Activated CD8-positive, alpha-beta memory T cell treated with anti-CD3 and anti-CD28 coated beads, Interleukin-2, amount 50 U/mL, for 24 hours (primary cell): Measurements from ENCODE around the gene GLIS1.

ENCODE experiments used
- DNase-seq: peaks from one replicate; pipeline ENCODE4 v3.0.0-alpha.2; 2020; ENCODE audit errors: extremely low read depth

Gene GLIS1

DNA sequence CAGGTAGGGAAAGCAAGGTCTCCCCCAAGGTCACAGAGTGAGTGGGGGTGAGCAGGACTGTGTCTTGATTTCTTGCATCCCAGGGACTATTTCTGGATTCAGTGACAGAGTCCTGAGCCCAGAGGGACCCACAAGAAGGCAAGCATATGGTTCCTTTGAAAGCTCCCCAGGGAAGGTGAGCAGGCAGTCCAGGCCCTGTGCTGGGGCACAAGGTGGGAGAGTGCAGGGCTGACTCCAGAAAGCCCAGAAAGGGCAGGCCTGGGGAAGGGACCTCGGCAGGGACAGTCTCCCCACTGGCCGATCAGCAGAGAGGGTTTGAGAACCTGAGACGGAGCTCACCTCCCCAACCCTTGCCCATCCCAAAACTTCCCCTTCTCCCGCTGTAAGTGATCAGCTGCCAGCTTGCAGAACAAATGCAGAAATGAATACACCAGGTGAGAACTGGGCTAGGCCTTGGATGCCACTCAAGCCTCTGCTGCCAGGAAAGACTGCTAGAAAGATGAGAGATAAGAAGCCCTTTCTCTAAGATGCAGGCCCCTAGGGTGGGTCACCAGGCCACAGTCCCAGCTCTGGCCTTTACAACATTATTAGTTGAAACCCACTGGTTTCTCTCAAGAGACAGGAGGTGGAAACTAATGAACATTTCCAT lies 121.0 kb downstream of the GLIS1 start:
- no peak for DNase-seq

DNA sequence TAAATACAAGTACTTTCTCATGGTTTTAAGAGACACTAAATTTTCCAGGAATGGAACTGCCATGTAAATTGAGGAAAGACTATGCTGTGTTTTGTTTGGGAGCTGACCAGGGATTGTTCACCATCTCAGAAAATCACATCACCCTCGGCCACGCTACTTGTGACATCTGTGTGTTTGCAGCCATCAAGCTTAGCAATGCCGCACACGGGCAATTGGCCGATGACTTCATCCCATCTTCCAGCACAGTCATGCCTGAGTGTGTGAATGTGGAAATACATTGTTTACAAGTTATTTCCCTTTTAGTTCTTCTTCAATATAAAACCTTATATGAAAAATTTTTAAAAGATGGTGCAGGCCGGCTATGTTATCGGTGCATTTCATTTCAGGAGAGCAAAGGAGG lies 121.6 kb downstream of the GLIS1 start:
- DNase-seq, result no peak

DNA sequence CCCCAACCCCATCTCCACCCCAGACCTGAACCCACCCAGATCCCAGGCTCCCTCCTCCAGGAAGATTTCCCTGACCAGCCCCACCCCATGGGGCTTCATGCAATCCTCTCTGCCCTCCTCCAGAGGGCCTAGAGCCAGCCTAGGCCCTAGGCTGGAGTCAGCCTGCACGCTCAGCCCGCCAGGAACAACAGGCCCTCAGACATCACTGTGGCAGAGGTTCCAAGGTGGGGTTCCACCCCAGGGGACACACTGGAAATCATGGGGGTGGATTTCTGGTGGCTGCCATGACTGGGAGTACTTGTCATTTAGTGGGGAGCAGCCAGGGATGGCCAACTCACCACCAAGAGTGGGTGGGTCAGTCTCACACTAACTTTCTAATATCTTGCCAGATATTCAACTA lies 122.0 kb downstream of the GLIS1 start:
- no peak for DNase-seq

DNA sequence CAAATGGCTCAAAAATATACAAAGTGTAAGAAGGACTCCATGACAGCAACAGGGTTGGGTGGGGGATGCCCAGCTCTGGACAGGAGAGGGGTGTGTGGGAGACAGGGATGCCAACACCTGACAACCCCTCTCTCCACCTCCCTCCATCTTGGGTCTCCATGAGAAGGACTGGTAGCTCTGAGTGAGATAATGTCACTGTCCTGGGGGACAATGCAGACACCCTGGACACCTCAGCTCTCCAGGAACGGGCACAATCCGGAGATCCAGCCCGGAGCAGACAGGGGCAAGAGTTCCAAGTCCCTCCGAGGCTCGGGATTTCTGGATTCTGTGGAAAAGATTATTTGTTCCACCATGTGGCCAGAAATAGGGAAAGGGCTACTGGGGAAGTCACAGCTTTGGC lies 122.5 kb downstream of the GLIS1 start:
- DNase-seq, result no peak

DNA sequence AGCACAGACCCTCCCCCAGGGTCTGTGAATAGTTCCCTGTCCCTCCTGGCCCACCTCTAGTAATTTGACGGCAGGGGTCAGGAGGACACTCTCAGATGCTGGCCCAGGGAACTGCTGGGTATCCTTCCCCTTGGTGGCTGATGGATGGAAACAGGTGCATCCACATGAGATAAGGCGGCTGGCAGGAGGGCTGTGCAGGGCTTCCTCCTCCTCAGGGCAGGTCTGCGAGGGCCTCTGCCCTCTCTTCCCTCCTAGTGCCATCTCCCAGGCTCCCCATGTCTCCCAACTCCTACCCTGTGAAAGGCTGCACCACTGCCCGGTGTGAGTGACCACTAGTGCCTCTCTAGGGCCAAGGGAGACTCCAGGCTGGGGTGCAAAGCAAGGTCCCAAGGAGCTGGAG lies 123.9 kb downstream of the GLIS1 start:
- DNase-seq, result no peak

DNA sequence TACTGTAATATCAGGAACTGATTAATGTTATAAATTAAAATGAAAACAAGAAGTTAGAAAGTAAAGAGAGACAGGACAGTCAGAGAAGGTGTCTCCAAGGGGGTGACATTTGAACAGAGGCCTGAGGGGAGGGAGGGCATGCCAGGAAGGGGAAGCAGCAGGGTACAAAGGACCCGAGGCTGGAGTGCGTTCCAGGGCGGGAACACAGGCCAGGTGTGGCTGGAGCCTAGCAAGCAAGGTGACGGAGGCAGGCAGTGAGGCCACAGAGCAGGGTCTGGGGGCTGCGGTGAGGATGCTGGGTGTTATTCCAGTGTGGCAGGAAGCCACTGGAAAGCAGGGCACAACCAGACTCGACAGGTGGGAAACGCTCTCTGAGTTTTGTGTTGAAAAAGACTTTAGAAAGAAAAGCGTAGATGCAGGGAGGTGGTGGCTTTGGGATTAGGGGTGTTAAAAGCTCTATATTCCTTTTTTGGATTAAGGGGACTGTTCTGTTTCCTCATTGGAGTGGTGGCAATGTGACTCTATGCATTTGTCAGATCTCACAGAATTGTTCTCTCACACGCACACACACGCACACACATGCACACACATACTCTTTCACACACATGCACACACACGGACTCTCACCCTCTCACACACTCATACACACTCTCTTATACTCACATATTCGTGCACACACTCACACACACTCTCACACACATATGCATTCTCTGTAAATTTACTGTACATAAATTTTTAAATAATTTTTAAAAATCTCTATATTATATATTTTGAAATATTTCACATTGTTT lies 124.5 kb downstream of the GLIS1 start:
- no peak for DNase-seq

DNA sequence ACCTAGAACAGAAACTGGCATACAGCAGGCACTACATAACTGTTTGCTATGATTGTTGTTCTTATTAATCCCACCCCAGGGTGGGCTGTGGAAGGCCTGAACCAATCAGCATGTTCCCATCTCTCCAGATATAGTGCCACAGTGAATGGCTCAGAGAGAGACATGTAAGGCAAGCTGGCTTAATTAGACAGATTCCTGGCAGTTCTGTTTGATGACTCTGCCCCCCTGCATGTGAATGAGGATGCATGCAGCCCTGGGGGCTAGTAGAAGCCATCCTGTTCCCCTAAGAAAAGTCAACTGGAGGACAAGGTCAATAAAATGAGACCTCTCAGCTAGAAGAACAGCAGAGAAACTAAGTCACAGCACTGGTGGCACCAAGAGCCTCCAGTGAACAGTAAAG lies 130.3 kb downstream of the GLIS1 start:
- DNase-seq, result no peak

DNA sequence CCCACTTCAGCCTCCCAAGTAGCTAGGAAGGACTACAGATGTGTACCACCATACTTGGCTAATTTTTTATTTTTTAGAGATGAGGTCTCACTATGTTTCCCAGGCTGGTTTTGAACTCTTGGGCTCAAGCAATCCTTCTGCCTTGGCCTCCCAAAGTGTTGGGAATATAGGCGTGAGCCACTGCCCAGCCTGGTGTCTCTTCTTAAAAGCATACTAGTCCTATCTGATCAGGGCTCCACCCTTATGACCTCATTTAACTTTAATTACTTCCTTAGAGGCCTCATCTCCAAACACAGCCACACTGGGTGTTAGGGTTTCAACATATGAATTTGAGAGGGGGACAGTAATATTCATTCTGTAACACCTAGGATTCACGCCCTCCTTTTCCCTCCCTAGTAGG lies 130.9 kb downstream of the GLIS1 start:
- DNase-seq, result no peak

DNA sequence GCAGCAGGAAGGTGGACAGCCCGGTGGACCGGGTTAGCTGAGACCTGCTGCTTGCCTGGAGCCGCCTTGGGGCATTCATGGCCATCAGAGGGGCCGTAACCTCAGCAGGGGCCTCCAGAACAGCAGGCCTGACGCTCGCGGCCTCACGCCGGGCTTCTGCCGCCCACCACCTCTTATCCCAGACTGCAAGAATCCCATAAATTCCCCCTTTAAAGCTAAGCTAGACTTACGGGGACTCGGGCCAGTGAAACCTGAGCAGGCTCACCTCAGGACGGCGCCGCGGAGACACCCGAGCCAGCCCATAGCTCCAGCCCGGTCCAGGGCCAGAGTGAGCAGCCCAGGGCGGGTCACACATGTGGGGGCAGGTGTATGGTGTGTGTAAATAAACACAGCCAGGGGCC lies 132.3 kb downstream of the GLIS1 start:
- no peak for DNase-seq

DNA sequence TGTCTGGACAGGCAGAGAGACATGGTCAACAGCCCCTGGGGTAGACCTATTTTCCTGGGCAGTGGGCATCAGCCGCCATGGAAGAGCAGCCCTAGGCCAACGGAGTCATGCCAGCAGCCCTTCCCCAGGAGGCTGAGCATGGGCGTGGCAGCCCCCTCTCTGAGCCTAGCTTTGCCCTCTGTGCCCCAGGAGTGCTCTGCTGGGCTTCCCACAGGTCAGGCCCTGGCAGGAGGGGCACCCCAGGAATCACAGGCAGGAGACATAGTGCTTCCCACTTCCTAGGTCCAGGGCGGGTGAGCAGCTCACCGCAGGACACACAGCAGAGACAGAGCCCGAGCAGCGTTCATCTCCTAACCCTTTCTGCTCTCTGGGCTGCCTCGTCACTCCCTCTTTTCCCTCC lies 132.8 kb downstream of the GLIS1 start:
- DNase-seq, result no peak

DNA sequence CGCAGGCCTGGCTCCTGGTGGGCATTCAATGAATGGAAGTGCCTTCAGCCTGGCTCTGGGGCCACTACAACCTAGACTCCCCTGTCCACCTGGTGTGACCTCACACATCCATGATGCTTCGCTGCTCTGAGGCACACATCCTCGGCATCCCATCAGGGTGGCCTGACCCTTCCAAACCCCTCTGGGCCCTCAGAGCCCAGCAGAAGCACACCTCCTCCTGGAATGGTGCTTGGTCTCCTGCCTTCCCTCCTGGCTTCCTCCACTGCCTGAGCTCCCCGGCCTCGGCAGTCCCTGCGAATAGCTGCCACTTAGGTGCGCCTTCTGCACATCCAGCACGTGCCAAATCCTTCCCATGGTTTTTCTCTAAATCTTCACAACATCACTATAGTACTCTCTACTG lies 133.8 kb downstream of the GLIS1 start:
- no peak for DNase-seq

DNA sequence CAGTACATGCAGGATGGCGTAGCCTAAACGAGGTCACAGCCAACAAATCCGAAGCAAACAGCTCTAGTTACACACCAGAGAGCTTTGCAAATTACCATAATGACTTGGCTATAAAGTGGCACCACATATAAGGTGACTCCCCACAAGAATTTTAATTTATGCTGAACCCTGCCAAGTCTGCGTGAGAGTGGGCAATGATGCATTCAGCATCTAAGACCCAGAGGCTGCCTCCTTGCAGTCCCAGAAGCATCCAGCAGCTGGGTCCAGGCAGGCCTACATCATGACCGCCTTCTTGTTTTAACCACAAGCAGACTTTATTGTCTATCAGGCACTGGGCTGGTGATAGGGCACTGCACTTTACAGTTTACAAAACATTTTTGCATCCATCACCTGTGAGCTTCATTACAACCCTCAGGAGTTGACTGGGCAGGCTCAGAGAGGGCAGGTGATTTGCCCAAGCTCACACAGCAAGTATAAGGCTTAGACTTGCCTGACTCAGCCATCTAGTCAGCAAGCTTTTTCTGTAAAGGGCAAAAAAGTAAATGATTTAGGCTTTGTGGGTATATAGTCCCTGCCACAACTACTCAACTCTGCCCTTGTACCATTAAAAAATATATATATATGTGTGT lies 134.6 kb downstream of the GLIS1 start:
- DNase-seq, result no peak

DNA sequence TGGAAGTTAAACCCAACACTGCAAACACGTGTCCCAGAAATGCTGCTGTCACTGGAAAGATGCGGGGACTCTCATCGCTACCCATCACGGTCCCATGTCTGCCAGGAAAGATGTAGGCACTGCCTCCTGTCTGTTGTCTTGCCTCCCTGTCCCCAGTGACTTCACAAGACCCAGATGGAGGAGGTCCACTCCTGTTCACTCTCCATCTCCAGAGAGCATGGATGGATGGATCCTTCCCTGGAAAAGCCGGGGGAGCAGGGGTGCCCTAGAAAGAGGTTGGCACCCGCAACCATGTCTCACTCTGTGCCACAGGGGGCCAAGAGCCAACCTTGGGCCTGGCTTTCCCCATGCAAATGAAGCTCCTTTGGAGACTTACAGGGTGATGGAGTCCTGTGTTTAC lies 135.5 kb downstream of the GLIS1 start:
- no peak for DNase-seq

DNA sequence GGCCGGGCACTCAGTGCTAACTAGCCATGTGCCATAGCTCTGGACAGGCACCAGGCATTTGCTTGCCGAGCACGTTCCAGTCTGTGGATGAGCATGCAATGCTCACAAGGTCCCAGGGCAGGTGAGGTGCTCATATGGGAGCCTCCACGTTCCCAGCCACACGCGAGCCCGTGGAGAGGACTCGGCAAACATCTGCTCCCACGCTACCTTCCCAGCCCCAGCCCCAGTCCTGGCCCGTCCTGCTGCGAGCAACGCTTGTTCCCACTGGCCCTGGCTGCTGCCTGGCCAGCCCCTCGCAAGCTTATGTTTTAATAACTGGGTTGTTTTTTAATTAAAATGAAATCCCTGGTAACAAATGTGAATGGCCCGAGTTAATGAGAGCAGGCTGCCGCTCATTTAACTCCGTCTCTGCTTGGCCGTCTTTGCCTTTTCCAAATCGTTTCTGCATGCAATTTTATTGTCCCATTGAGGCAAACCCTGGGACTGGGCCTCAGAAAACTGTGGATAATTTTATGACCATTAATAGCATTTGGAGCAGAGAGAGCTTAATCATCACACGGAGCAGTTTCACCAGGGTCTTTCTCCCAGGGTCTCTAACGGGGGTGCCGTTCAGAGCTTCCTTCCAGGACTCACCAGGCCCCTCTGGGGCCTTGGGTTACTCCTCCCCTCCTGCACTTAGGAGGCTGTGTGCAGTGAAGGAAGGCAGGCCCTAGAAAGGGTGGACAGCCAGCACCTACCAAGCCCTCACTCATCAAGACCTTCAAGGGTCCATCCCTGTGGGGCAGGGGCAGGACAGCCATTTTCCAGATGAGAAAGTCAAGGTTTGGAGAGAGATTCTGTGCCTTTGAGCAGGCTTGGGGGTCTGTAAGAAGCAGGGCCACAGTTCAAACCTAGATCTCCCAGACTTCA lies 136.8 kb downstream of the GLIS1 start:
- DNase-seq, result no peak

DNA sequence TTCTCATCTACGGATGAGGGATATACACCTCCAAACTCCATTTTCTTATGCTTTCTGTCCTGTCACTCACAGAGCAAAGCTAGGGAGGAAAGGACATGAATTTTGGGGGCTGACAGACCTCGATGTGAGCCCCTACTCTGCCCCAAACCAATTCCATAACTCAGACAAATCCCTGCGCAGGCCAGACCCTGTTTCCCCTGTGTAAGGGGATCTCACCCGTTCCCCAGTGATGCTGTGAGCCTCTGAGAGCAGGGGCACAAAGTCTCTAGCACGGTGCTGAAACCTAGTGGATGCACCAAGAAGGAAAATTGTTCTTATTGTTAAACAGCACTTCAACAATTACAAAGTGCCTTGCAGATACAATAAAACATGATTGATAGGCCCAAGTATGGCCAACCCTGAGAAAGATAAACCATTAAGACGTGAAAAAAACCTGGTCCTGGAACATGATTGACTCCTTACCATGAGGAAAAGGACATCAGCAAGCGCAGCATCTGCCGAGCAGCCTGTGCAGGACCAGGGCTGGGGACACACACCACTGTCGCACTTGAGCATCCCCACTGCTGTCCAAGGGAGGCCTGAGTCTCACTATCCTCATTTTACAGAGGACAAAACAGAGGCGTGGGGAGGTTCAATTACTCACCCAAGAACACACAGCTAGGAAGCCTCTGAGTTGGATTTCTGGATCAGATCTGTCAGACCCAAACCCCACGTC lies 137.8 kb downstream of the GLIS1 start:
- no peak for DNase-seq

DNA sequence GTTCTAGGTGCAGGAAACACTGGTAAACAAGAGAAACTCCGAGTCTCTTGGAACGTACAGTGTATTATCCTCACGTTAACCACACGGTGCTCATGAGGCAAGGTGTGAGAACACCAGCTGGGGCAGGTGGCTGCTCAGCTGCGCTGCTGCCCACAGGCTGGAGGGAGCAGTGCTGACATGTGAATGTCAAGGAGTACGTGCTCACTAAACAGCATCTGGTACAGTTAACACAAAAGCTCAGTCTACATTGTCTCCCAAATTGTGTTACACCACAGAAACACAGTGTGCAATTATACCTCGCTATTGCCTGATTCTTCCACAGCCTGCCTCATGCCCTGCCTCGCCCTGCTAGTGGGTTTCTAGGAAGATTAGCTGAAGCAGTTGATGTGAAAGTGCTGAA lies 138.4 kb downstream of the GLIS1 start:
- no peak for DNase-seq

DNA sequence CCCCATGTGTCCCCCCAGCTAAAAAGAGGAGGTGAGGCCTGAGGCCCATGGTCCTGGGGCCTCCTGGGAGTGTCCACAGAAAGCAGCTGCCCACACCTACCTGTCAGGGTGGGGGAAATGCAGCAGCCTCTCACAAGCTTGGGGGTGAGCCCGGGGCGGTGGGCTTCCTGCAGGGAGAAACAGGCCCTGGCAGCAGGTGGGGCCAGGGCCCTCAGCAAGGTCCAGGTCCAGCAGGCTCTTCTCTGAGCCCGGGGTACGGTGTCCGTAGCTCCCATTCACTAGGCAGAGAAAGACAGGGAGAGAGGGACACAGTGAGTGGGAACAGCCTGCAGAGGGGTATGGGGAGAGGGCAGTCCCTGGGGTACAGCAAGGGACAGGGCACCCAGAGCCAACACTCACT lies 139.0 kb downstream of the GLIS1 start:
- no peak for DNase-seq

DNA sequence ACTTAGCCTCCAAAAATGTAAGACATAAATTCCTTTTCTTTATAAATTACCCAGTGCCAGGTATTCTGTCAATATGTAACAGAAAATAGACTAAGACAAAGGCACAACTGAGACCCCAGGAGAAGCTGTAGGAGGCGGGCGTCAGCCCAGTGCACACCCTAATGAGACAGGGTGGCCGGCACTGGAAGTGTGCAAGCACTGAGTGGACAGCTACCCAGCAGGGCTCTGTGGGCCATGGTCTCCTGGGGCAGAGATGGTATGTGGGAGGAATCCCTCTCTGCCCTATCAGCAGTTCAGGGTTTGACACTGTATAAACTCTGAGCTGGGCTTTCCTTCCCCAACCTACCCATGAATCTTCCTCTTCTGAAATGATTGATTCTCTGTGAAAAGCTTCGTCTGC lies 139.5 kb downstream of the GLIS1 start:
- no peak for DNase-seq

DNA sequence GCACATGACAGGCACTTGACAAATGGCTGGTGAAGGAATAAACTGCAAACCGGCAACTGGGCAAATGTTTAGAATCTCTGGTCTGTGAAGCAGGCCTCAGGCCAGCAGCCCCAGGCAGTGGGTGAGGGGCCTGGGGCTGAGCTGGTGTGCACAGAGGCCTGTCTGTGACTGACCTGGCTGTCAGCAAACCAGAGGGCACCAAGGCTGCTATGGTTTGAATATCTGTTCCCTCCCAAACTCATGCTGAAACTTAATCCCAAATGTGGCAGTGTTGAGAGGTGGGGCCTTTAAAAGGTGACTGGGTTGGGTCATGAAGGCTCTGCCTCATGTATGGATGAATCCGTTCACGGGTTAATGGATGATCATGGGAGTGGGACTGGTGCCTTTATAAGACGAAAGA lies 140.0 kb downstream of the GLIS1 start:
- DNase-seq, result no peak

DNA sequence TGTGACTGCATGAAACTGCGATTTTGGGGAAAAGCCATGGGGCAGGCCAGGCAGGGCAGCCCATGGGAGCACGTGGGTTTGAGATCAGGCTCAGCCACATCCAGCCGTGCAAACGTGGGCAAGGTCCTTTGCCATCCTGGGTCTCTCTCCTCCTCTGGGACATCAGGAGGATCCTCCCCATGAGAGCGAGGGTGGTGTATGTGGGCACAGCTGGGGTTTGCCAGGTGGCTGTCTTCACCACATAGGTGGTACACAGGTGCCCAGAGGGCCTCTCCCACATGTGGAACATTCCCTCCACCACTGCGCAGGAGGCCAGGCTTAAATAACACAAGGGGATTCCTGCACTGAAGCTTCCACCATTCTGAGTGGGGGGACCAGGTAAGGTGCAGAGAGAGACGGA lies 143.1 kb downstream of the GLIS1 start:
- no peak for DNase-seq

DNA sequence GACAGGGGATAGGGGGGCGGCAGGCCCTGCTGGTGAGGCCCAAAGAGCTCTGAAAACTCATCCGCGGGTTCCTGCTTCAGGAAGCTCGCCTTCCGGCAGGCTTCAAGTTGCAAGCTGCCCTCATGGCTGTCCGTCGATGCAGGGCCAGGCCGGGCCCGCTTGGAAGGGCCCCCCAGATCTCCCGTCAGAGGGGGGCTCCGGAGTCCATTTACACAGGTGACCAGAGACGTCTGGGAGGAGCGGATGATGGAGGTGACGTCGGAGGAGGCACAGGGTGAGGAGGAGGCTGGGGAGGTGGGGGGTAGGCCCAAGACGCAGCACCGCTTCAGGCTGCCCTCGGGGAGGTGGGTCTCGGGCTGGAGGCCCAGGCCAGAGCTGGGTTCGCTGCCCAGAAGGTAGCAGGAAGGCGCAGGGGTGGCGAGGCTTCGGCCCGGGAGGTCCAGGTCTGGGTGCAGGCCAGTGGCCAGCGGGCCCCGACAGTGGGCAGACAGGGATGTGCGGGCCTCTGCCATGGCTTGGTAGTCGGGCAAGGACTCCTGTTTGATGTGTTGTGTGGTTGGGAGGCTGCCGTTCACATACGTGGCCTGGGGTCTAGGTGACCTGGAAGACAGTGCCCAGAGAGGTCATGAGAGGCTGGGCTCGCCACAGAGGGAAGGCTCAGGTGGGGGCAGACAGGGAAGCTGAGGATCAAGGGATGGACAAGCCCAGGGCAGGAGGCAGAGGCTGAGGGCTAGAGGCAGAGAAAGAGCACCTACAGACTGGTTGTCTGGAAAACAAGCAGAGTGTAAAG lies 144.4 kb downstream of the GLIS1 start:
- DNase-seq, result no peak
